GM18526 (cell line): ENCODE data around the gene BICD2.

Source experiments
- POLR2A ChIP-seq: IDR thresholded peaks from 3 replicates; pipeline ENCODE4 v1.6.1; 2011; ENCODE audit not compliant: insufficient read length; ENCODE audit errors: extremely low read depth

BICD2 gene

GRCh38 chr9:92737611-92738299 is 26.9 kb downstream of the BICD2 start:
- TF ChIP-seq POLR2A: no peak

GRCh38 chr9:92737216-92737606 is 27.4 kb downstream of the BICD2 start:
- no peak for TF ChIP-seq POLR2A

GRCh38 chr9:92736563-92737215 is 27.9 kb downstream of the BICD2 start:
- no peak for TF ChIP-seq POLR2A

GRCh38 chr9:92735636-92736562 is 28.7 kb downstream of the BICD2 start:
- TF ChIP-seq POLR2A: no peak

- TF ChIP-seq POLR2A: no peak
These were observed 29.6 kb downstream of the BICD2 start for GRCh38 chr9:92734931-92735635.

GRCh38 chr9:92730897-92731296 is 33.7 kb downstream of the BICD2 start:
- TF ChIP-seq POLR2A: no peak

GRCh38 chr9:92729735-92730155 is 34.9 kb downstream of the BICD2 start:
- no peak for TF ChIP-seq POLR2A

GRCh38 chr9:92728831-92729734 is 35.5 kb downstream of the BICD2 start:
- TF ChIP-seq POLR2A: no peak

GRCh38 chr9:92727716-92728700 is 36.6 kb downstream of the BICD2 start:
- no peak for TF ChIP-seq POLR2A

- no peak for TF ChIP-seq POLR2A
These were observed 37.5 kb downstream of the BICD2 start for GRCh38 chr9:92726971-92727715.

GRCh38 chr9:92726348-92726747 is 38.3 kb downstream of the BICD2 start:
- no peak for TF ChIP-seq POLR2A

- TF ChIP-seq POLR2A: no peak
These were observed 38.9 kb downstream of the BICD2 start for GRCh38 chr9:92725766-92726165.

GRCh38 chr9:92725266-92725545 is 39.4 kb downstream of the BICD2 start:
- TF ChIP-seq POLR2A: no peak
